SHP77 treated with DMSO at 0.1 percent for 48 hours (cell line): ENCODE measurements around the gene TSSC4.
"Not testable (repeated sequence)": the region's sequence is repeated elsewhere in the genome, so short reads cannot be mapped to it uniquely, and the experiment has no call there.

Source experiments
- DNase-seq: peaks from one replicate; lab custom pipeline; 2025; lab: John Stamatoyannopoulos, UW

The TSSC4 gene

DNA sequence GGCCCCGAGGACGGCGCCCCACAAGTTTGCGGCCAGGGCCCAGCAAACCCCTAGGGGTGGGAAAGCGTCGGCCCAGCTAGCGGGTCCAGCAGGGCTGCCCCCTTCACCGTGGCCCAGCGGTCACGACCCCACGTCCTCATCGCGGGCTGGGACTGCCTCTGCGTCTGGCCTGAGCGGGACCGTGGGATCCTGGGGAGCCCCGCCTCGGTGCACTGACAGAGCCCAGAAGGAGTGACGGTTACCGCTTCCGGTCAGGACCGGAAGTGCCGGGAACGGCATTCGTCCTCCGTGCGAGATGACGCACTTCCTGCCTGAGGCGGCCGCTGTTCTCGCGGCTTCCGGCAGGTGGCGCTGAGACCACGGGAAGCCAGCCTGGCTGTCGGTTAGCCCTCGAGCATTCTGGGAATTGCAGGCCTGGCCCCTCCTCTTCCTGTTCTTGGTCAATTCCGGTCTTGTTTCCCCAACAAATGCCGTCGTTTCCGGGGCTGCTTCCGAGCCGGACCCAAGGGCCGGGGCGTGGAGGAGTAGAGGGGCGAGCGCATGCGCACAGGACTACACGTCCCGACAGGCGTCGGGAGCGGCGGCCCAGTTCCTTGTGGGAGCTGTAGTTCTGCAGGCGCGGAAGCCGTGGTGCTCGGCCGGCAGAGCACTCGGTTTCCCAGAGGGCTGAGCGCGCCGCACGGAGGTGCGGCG lies at the start of gene TSSC4:
TSS of gene TSSC4 (plus strand) at position 682 of the 693 bp plus-strand sequence. CDS start 1,884 bp downstream, outside the sequence.
- peak; percentile 84 for DNase-seq

DNA sequence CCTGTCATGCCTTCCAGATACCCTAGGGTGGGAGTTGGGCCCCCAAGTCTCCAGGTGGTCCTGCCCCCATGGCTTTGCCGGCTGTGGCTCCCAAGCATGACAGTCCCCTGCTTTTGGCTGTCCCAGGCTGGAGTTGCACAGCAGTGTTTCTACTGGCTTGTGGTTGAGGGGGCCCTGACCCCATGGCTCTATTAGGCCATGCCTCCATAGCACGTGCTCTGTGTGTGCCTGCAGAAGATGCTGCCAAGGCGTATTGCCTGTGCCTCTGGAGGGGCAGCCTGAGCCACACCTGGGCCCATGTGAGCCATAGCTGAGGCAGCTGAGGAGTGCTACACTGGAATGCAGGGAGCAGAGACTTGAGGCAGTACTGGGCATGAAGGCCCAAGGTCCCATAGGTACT lies 48.8 kb upstream of the TSSC4 start:
- DNase-seq = no peak

DNA sequence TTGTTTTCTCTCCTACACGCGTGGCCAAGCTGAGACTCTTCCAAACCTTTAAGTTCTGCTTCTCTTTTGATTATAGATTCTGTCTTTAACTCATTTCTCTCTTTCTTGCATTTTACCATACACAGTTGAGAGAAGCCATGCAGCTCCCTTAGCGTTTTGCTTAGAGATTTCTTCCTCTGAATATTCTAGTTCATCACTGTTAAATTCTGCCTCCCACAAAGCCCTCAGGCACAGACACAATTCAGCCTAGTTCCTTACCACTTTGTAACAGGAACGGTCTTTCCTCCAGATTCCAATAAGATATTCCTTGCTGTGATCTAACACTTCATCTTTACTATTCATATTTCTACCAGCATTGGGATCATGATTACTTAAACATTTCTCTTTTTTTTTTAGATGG lies 48.1 kb upstream of the TSSC4 start:
- DNase-seq = no peak

DNA sequence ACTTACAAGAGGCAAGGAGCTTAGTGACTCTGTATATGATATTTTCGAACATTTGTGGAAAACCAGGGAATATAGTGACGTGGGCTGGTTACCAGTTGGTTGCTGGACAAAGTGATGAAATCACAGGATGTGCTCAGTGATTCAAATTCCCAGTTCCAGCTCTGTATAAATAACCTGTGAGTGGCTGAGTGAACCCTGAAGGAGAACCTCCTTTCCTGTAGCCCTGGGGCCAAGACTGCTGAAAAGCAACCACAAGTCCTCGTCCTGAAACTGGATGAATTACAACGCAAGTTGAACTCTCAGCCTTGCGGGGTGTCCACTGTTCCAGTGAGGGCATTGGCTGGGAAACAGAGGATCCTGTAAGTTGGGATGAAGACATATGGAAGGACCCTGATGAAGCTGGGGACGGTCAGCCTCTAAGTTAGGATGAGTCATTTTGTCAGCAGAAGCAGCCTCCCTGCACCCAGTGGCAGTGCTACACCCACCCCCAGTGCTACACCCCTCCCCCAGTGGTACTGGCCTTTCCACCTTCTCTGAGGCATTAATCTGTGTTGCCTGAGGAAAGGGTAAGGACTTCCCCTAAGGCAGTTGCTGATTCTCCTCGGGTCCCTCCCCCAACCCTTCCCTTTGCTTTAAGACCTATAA lies 45.4 kb upstream of the TSSC4 start:
- DNase-seq = no peak

DNA sequence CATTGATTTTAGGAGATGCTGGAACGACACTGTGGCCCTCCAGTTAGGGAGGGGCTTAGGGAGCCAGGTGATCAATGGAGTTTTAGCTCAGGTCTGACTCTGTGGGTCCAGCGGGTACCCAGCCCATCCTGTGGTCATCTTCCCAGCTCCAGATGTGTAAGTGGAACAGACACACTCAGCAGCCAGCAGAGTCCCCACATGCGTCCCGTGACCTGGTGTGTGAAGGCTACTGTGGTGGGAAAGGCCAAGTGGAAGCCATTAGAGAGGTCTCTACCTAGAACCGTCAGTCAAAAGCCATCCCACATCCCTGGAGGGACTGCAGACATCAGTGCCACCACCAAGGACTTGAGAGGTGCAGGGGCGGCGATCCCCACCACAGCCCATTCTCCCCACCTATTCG lies 43.3 kb upstream of the TSSC4 start:
- DNase-seq = no peak

DNA sequence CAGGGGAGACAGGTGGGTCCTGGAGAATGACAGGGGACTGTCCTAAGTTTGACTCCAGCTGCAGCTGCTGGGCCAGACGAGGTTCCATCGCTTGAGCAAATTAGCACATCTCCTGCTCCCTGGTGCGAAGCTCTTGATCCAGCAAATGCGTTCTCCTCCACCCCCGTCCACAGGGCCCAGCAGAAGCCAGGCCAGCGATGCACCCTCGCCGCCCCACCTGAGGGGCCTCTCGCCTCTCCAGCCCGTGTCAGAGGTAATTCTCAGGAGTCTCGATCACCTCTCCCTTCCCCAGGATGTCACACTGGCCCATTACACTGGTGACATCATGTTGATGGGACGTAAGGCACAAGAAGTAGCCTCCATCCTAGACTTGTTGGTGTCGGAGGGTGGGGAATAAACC lies 42.9 kb upstream of the TSSC4 start:
- DNase-seq = not testable (repeated sequence)

DNA sequence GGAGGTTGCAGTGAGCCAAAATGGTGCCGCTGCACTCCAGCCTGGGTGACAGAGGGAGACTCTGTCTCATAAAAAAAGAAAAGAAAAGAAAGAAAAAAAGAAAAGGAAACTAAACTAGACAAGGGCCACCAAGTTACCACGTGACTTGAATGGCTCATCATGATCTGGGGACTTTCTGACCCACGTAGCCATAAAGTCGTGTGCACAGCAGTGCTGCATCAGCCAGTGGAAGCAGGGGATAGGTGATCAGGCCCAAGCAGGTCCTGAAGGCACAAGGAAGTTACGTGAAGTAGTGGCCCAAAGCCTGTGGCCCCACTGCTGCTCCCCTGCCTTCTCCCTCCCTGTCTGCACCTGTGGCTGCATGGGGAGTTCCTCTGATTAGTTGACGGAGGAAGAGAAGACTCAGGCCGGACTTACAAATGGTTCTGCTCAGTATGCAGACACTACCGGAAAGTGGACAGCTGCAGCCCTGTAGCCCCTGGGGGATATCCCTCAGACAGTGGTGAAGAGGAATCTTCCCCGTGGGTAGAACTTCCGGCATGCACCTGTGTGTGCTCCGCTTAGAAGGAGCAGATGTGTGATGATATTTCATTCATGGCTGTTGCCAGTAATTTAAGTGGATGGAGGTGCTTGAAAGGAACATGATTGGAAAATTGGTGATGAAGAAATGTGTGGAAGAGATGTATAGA lies 41.7 kb upstream of the TSSC4 start:
- no peak for DNase-seq

DNA sequence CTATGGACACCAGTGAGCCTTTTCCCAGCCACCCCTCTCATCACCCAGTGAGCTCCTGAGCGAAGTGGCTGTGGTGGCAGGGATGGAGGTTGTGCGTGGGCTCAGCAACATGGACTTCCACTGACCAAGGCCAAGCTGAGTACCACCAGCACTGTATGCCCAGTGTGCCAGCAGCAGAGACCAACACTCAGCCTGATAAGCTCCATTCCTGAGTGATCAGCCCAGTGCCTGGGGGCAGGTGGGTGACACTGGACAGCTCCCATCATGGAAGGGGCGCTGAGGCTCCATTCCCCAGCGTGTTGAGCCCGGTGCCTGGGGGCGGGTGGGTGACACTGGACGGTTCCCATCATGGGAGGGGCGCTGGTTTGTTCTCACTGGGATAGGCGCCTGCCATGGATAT lies 41.0 kb upstream of the TSSC4 start:
- no peak for DNase-seq

DNA sequence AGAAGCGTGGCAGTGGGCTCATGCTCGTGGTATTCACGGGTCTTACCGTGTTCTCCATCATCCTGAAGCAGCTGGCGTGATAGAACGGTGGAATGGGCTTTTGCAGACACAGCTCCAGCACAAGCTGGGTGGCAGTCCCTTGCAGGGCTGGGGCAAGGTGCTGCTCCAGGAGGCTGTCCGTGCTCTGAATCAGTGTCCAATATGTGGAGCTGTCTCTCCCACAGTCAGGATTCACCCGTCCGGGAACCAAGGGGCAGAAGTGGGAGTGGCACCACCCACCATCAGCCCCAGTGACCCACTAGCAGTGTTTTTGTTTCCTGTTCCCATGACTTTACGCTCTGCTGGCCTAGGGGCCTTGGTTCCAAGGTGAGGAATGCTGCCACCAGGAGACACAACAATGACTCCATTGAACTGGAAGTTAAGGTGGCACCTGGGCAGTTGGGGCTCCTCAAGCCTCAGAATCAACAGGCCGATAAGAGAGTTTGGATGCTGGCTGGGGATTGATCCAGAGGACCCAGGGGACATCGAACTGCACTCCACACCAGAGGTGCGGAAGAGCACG lies 40.4 kb upstream of the TSSC4 start:
- no peak for DNase-seq

DNA sequence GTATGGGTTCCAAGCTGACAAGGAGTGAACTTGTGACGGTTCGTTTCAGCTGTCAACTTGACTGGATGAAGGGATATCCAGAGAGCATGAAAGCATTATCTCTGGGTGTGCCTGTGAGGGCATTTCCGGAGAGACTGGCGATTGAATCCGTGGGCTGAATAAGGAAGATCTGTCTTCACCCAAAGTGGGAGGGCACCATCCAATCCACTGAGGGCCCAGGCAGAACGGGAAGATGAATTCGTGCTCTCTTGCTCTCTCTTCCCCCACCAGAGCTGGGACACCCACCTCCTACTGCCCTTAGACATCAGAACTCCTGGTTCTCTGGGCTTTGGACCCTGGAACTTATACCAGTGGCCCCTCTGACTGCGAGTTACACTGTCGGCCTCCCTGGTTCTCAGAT lies 39.0 kb upstream of the TSSC4 start:
- no peak for DNase-seq

DNA sequence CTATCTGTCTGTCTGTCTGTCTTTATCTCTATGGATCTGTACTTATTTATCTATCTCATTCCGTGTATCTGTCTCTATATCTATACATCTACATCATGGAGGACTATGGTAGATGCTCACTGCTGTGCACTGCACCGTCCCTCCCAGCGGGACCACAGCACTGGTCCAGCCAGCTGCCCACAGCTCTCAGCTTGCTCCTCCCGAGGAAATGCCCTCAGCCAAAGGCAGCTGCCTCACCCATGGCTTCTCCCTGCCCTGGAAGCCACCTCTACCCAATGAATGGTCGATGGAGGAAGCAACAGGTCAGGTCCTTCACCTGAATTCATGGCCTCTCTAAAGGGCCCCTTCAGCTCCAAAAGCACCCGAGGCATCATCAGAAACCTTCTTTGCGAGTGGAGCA lies 38.1 kb upstream of the TSSC4 start:
- DNase-seq = no peak

DNA sequence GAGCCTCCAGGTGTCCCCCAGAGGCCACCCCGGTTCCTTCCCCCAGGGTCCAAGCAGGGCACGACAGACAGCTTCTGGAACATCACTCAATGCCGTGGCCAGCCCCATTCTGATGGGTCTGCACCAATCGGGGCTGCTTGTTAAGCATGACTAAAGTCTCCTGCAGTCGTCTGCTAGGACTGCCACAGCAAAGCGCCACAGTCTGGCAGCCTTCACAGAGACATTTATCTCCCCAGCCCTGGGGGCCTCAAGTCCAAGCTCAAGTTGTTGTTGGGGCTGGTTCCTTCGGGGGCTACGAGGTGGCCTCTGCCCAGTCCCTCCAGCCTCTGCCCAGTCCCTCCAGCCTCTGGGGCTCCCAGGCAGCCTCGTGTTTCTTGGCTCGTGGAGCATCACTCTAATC lies 37.4 kb upstream of the TSSC4 start:
- DNase-seq = no peak

DNA sequence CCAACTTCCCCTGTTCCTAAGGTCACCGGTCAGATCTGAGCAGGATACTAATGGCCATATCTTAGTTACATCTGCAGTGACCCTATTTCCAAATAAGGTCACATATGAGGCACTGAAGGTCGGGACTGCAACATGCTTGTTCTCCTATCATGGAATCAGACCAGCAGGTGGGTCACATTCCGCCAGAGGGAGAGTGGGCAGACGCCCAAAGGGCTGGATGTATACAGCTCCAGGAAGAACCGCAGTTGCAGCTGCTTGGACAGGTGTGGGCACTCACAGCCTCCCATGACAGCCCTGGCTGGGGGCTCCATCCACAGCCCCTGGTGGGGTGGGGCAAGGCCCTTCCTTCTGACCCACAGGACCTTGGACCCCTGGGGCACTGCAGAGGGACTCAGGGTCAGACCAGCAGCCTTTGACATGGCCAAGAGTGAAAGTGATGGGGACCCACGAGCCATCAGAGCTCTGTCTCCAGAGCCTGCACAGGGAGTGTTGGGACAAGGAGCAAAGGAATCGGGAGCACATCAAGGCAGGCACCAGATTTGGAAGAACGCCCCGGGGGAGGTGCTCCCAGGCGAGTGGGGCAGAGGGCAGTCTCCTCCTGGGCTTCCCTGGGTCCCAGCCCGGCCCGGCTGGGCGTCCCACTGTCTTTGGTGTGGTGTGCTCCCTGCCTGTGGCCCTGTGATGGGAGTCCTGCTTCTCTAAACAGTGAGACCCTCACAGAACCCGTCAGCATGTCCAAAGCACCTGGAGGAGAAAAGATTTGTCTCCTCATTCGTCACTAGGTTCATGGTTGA lies 36.8 kb upstream of the TSSC4 start:
- no peak for DNase-seq

DNA sequence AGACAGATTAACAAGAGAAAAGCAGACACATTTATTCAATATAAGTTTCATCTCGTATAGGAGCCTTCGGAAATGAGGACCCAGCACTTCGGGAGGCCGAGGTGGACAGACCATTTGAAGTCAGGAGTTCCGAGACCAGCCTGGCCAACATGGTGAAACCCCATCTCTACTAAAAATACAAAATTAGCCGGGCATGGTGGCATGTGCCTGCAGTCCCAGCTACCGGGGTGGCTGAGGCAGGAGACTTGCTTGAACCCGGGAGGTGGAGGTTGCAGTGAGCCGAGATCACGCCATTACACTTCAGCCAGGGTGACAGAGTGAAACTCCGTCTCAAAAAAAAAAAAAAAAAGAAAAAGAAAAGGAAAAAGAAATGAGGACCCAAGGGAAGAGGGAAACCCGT lies 36.2 kb upstream of the TSSC4 start:
- DNase-seq = not testable (repeated sequence)

DNA sequence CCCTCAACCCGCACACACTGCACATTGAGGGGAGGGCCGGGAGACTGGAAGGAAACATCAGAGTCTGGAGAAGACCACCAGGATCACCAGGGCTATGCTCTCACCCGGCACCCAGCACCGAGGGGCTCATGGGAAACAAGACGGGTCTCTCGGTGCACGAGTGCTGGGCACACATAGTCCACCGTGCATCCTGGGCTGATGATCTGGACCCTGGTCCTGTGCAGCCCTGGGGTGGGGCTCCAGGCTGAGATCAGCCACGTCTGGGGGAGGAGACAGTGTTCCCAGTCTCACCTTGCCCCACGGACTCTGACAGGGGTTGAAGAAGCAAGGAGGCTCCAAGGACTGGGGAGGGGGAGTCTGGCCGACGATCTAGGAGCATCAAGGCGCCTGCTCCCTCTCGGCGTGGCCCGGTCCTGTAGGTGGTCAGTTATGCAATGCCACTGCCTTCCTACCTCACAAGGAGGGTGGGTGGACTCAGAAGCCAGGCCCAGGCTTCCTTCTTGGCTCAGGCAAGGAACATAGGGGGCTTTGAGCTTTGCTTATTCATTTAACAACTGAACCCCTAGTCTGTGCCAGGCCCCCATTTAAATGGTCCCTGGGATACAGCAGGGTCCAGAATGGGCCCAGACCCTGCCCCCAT lies 34.9 kb upstream of the TSSC4 start:
- no peak for DNase-seq

DNA sequence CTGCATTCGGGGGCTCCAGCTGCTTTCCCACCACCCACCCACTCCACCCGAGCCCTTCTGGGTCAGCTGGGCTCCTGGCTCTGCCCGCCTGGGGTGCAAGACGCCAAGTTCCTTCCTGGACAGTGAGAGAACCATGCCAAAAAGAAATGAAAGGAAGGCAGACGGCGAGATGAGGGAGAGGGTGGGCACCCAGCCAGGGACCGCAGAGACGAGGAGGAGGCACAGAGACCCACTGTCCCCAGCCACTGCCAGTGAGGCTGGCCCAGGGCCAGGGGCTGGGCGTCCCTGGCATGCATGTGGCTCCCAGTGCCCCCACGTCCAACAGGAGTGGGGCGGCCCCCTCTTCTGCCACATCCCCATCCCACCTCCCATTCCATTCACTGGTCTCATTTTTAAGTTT lies 34.3 kb upstream of the TSSC4 start:
- no peak for DNase-seq

DNA sequence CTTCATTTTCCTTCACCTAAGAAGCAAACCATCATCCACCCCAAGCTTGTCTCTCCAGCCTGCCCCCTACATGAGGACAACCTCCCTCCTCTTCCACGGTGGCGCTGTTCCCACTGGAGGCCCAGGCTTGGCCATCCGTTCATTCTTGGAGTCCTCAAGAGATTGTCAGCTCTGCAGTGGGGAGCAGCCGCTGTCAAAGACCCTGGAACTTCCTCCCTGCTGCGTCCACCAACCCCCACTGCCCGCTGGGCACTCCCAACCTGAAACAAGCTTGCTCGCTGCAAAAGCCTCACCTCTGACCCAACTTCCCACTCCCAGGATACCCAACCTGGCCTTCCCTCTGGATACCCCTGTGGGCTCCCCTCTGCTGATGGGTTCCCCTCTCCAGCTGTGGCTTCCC lies 33.8 kb upstream of the TSSC4 start:
- no peak for DNase-seq

DNA sequence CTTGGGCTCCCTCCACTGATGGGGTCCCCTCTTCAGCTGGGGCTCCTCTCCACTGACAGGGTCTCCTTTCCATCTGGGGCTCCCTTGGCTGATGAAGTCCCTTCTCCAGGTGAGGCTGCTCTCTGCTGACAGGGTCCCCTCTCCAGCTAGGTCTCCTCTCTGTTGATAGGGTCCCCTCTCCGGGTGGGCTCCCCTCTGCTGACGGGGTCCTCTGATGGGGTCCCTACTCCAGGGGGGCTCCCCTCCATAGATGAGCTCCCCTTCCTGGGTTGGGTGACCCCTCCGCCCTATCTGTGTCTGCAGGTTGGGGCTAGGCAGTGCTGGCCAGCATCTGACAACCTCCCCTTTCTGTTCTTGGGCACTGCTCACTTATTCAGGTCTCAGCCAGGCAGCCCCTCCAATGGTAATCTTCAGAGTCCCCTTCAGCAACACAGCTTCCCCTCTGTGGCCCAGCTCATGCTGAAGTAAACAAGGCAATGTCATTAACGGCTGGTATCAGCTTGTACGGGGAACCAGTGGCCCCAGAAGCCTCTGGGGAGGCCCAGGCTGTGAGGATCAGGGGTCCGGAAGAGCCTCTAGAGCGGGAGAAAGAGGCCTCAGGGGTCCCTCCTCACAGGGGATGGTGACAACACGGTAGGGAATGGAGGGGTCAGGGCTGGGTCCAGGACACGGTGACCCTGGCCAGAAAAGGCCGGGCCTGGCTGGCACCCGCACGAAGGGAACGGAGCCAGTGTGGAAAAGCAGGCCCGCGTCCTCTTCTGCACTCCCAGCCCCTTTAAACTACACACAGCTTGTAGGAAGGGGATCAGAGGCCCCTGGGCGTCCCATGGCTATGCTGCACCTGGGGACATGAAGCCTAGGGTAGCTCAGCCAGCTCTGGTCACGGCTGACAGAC lies 33.0 kb upstream of the TSSC4 start:
- no peak for DNase-seq

DNA sequence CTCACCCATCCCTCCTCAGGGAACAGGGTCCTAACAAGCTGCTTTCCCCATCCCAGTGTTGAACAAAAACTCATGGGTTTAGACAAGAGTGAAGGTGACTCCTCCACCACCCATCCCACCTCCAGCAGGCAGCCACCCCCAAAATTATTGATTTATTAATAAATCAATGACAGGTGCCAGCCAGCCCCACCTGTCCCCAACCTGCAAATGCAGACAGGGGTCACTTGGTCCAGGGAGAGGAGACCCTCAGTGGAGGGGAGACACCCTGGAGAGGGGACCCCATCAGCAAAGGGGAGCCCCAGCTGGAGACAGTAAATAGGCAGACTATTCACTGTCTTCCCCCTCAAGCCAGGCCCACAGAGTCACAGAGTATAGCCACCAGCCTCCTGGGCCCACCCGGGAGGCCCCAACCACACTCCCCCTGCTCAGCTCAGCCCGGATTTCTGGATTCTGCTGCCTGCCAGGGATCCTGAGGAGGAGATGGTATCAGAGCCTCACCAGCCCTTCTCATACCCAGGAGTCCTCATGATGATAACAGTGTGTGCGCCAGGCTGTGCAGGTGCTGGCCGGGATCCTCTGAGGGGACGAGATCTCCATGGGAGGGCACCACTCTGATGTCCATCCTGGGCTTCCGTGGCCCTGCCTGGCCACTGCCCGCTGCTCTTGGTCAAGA lies 32.2 kb upstream of the TSSC4 start:
- no peak for DNase-seq

DNA sequence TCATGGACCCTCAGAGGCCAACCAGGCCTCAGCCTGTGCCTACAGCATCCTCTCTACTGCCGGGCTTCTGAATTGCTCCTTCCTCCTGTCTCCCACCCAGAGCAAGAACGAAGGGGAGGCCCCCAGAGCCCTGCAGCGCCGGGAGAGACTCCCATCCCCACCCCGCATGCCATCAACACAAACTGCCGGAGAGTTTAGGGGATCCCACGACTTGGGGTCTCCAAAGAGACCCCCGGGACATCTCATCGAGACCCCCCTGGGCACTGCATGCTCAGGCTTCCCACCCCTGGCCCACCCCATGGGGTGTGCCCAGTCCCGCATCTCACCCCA lies 31.7 kb upstream of the TSSC4 start:
- DNase-seq = no peak
